ENCODE measurements around the gene LRRC23. TPM values are rescaled to one million over a fixed set of nuclear protein-coding genes. Genes with fewer than 3 reads are reported as not detected.

LRRC23 gene
- total and polyA plus RNA-seq, 2 of the 13 experiments (the other 11 are each of a cell fraction or from before 2014, with no cell fraction given) = 6.0 to 7.8 TPM

DNA sequence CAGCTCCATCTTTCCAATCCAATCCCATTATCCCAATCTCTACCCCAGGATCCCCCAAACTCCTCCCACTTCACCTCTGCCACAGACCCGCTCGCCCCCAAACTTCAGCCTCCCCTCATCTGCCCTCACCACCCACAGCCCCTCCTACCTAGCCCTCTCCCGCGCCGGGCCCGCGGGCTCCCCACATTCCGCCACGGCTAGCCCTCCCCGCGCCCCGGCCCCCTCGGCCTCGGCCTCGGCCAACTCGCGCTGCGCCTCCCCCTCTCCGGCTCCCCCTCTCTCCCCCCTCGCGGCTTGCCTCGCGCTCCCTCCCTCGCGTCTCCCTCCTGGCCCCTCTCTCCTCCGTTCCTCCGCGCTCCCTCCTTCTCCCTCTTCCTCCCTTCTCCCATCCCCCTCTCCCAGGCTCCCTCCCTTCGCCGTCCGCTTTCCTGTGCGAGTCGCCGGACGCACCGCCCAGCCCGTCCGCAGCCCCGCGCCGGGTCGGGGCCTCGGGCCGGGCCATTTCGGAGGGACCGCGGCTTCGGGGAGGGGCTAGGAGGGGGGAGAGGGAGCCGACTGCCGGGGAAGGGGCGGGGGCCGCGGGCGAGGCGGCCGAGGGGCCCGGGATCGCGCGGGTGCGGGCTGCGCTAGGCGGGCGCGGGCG is 22.9 kb downstream of the LRRC23 start, which contains the start of gene ATN1 (continued):
- TF ChIP-seq, protein P1, sequence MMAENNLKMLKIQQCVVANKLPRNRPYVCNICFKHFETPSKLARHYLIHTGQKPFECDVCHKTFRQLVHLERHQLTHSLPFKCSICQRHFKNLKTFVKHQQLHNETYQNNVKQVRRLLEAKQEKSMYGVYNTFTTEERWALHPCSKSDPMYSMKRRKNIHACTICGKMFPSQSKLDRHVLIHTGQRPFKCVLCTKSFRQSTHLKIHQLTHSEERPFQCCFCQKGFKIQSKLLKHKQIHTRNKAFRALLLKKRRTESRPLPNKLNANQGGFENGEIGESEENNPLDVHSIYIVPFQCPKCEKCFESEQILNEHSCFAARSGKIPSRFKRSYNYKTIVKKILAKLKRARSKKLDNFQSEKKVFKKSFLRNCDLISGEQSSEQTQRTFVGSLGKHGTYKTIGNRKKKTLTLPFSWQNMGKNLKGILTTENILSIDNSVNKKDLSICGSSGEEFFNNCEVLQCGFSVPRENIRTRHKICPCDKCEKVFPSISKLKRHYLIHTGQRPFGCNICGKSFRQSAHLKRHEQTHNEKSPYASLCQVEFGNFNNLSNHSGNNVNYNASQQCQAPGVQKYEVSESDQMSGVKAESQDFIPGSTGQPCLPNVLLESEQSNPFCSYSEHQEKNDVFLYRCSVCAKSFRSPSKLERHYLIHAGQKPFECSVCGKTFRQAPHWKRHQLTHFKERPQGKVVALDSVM (CRISPR knock-in tag; IDR thresholded peaks at IDR 0.05) = no peak
- TF ChIP-seq JDP2 (CRISPR knock-in tag; IDR thresholded peaks at IDR 0.05; ENCODE audit: borderline replicate concordance) = no peak
- TF ChIP-seq, protein P2, sequence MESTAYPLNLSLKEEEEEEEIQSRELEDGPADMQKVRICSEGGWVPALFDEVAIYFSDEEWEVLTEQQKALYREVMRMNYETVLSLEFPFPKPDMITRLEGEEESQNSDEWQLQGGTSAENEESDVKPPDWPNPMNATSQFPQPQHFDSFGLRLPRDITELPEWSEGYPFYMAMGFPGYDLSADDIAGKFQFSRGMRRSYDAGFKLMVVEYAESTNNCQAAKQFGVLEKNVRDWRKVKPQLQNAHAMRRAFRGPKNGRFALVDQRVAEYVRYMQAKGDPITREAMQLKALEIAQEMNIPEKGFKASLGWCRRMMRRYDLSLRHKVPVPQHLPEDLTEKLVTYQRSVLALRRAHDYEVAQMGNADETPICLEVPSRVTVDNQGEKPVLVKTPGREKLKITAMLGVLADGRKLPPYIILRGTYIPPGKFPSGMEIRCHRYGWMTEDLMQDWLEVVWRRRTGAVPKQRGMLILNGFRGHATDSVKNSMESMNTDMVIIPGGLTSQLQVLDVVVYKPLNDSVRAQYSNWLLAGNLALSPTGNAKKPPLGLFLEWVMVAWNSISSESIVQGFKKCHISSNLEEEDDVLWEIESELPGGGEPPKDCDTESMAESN (CRISPR knock-in tag; conservative IDR thresholded peaks at IDR 0.05) = no peak
- TF ChIP-seq TAF1 (CRISPR knock-in tag; IDR thresholded peaks at IDR 0.05) = peak; percentile 41; the same call in 1 of the 2 replicates
- TF ChIP-seq, protein P3, sequence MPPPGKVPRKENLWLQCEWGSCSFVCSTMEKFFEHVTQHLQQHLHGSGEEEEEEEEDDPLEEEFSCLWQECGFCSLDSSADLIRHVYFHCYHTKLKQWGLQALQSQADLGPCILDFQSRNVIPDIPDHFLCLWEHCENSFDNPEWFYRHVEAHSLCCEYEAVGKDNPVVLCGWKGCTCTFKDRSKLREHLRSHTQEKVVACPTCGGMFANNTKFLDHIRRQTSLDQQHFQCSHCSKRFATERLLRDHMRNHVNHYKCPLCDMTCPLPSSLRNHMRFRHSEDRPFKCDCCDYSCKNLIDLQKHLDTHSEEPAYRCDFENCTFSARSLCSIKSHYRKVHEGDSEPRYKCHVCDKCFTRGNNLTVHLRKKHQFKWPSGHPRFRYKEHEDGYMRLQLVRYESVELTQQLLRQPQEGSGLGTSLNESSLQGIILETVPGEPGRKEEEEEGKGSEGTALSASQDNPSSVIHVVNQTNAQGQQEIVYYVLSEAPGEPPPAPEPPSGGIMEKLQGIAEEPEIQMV (CRISPR knock-in tag; IDR thresholded peaks at IDR 0.05; ENCODE audit: low read depth) = peak; percentile 29; the same call in 1 of the 2 replicates
- TF ChIP-seq ZNF563 (CRISPR knock-in tag; IDR thresholded peaks at IDR 0.05) = peak; percentile 48; the same call in 1 of the 2 replicates
- peak; percentile 54; the same call in 1 of the 2 replicates for TF ChIP-seq GABPB1 (CRISPR knock-in tag; IDR thresholded peaks at IDR 0.05)
- TF ChIP-seq, protein P4, sequence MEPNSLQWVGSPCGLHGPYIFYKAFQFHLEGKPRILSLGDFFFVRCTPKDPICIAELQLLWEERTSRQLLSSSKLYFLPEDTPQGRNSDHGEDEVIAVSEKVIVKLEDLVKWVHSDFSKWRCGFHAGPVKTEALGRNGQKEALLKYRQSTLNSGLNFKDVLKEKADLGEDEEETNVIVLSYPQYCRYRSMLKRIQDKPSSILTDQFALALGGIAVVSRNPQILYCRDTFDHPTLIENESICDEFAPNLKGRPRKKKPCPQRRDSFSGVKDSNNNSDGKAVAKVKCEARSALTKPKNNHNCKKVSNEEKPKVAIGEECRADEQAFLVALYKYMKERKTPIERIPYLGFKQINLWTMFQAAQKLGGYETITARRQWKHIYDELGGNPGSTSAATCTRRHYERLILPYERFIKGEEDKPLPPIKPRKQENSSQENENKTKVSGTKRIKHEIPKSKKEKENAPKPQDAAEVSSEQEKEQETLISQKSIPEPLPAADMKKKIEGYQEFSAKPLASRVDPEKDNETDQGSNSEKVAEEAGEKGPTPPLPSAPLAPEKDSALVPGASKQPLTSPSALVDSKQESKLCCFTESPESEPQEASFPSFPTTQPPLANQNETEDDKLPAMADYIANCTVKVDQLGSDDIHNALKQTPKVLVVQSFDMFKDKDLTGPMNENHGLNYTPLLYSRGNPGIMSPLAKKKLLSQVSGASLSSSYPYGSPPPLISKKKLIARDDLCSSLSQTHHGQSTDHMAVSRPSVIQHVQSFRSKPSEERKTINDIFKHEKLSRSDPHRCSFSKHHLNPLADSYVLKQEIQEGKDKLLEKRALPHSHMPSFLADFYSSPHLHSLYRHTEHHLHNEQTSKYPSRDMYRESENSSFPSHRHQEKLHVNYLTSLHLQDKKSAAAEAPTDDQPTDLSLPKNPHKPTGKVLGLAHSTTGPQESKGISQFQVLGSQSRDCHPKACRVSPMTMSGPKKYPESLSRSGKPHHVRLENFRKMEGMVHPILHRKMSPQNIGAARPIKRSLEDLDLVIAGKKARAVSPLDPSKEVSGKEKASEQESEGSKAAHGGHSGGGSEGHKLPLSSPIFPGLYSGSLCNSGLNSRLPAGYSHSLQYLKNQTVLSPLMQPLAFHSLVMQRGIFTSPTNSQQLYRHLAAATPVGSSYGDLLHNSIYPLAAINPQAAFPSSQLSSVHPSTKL (CRISPR knock-in tag; IDR thresholded peaks at IDR 0.05) = peak; percentile 20; the same call in 1 of the 2 replicates
- TF ChIP-seq KDM2A (CRISPR knock-in tag; IDR thresholded peaks at IDR 0.05; ENCODE audit: borderline replicate concordance, low read depth) = peak; percentile 56
- TF ChIP-seq, protein P5, sequence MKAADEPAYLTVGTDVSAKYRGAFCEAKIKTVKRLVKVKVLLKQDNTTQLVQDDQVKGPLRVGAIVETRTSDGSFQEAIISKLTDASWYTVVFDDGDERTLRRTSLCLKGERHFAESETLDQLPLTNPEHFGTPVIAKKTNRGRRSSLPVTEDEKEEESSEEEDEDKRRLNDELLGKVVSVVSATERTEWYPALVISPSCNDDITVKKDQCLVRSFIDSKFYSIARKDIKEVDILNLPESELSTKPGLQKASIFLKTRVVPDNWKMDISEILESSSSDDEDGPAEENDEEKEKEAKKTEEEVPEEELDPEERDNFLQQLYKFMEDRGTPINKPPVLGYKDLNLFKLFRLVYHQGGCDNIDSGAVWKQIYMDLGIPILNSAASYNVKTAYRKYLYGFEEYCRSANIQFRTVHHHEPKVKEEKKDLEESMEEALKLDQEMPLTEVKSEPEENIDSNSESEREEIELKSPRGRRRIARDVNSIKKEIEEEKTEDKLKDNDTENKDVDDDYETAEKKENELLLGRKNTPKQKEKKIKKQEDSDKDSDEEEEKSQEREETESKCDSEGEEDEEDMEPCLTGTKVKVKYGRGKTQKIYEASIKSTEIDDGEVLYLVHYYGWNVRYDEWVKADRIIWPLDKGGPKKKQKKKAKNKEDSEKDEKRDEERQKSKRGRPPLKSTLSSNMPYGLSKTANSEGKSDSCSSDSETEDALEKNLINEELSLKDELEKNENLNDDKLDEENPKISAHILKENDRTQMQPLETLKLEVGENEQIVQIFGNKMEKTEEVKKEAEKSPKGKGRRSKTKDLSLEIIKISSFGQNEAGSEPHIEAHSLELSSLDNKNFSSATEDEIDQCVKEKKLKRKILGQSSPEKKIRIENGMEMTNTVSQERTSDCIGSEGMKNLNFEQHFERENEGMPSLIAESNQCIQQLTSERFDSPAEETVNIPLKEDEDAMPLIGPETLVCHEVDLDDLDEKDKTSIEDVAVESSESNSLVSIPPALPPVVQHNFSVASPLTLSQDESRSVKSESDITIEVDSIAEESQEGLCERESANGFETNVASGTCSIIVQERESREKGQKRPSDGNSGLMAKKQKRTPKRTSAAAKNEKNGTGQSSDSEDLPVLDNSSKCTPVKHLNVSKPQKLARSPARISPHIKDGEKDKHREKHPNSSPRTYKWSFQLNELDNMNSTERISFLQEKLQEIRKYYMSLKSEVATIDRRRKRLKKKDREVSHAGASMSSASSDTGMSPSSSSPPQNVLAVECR (CRISPR knock-in tag; IDR thresholded peaks at IDR 0.05; ENCODE audit: borderline replicate concordance) = peak; percentile 57; the same call in 1 of the 2 replicates
- TF ChIP-seq ZNF564 (CRISPR knock-in tag; IDR thresholded peaks at IDR 0.05) = no peak
